ENCODE results near the gene DNAAF3.
"Not testable (repeated sequence)": the region's sequence is repeated elsewhere in the genome, so short reads cannot be mapped to it uniquely, and the experiment has no call there.

DNAAF3 gene

DNA sequence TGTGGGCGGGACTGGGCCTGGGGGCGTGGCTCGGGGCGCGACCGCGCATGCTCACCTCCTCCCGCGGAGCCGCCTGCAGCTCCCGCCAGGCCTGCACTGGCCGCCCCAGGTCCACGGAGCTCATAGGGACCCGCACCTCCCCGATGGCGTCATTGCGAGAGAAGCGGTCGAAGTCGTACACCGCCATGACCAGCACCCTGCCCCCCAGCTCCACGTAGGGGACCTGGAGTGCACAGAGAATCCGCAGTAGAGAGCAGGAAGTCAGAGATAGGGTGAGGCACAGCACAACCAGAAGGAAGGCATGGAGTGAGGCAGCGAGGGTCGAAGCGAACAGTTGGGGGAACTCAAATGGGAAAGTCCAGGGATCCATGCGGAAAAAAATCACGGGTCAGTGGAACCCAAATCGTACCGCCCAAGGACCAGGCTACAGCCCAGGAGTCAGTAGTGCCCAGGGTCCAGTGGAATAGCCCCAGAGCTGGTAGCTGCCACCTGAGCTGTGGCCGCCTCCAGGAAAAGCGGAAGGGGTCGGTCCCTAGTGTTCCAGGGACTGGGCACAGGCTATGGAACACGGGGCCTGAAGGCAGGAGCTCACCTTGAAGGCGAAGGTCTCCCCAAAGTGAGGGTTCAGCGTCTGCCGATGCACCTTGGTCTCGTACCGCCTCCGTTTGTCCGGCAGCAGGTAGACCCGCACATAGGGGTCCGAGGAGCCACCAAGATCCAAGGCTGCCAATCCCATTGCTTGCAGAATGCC is 8.9 kb upstream of the DNAAF3 start:
- no peak overlapping the region for H3K4me3 ChIP-seq (ENCODE audit: low read depth in 1 of 2, low read length in 2 of 2)
- peaks cover 45 to 52% of the 10 kb centered on the region in 2 donors for H3K27me3 ChIP-seq (ENCODE audit: control insufficient read depth in 1 of 2, insufficient read depth in 2 of 2, low read length in 2 of 2)
- no peak overlapping the region for H3K9ac ChIP-seq (ENCODE audit: low read depth in 1 of 2, low read length in 2 of 2)
- H3K4me1 ChIP-seq (ENCODE audit: control insufficient read depth in 1 of 2, insufficient read depth in 2 of 2, low read length in 2 of 2), result peaks cover 5 to 14% of the 10 kb centered on the region in 2 donors
- H3K27ac ChIP-seq (ENCODE audit: low read depth, low read length), result no peak overlapping the region
- no peaks in the 10 kb centered on the region for H3K9me3 ChIP-seq (ENCODE audit: control insufficient read depth in 1 of 2, low read length in 2 of 2)
- peaks cover 0 to under 1% of the 10 kb centered on the region in 2 donors for H3K36me3 ChIP-seq (ENCODE audit: control insufficient read depth in 1 of 2, insufficient read depth in 2 of 2, low read length in 2 of 2)

DNA sequence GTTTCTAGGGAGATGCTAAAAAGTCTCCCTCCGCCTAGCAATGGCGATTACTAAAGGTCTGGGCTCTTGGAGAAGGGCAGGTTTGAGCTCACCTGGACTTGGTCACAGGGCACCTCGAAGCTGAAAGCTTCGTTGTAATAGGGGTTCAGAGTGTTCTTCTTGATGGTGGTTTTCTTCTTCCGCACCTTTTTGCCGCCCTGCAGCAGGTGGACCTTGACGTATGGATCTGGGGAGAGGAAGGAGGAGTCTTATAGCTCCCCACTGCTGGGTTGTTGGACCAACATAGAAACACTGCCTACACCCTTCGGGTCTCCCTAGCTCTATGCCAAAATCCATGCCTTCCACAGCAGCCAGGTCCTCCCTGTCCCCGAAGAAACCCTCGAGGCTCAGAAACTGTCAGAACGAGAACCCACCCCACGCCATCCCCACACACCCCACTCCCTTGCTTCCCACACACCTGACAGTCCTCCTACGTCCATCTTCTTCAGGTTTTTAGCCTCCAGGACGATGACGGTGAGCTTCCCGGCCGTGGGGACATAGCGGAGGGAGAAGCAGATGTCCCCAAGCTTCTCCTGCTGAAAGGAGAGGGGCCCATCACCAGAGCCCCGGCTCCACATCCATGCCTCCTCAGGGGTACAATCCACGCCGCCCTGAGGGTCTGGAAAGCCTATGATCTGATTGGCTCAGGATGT is 8.2 kb upstream of the DNAAF3 start:
- H3K4me1 ChIP-seq (ENCODE audit: control insufficient read depth in 1 of 2, insufficient read depth in 2 of 2, low read length in 2 of 2), result peaks cover 2 to 10% of the 10 kb centered on the region in 2 donors

DNA sequence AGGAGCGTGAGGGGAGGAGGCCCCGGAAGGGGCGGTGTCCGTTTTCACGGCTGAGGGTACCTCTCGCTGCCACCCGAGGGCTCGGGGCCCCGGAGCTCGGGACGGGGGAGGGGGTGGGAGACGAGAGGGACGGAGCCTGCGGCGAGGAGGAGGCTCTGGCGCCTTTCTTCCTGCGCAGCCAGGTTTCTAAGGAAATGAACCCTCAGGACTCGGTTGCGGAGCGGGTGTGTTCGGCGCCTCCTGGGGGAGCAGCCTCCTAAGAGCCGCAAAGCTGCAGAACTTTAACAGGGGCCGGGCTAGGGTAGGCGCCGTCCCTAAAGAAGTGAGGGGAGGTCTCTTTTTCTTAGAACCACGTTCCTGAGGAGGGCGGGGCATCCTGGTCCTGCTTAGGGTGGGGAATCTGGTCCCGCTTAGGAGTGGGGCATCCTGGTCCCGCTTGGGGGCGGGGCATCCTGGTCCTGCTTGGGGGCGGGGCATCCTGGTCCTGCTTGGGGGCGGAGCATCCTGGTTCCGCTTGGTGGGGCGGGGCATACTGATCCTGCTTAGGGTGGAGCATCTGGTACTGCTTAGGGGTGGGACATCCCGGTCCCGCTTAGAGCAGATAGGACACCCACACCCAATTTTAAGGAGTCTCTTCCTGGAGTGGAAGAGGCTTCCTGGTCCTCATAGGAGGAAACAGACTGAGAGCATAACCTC is 7.4 kb upstream of the DNAAF3 start:
- no peak overlapping the region for H3K9ac ChIP-seq (ENCODE audit: low read depth in 1 of 2, low read length in 2 of 2)
- peaks cover 45 to 55% of the 10 kb centered on the region in 2 donors for H3K27me3 ChIP-seq (ENCODE audit: control insufficient read depth in 1 of 2, insufficient read depth in 2 of 2, low read length in 2 of 2)
- H3K36me3 ChIP-seq (ENCODE audit: control insufficient read depth in 1 of 2, insufficient read depth in 2 of 2, low read length in 2 of 2), result no peaks in the 10 kb centered on the region
- no peak overlapping the region for H3K27ac ChIP-seq (ENCODE audit: low read depth, low read length)
- peaks cover 0 to 5% of the 10 kb centered on the region in 2 donors for H3K4me1 ChIP-seq (ENCODE audit: control insufficient read depth in 1 of 2, insufficient read depth in 2 of 2, low read length in 2 of 2)
- no peaks in the 10 kb centered on the region for H3K9me3 ChIP-seq (ENCODE audit: control insufficient read depth in 1 of 2, low read length in 2 of 2)
- H3K4me3 ChIP-seq (ENCODE audit: low read depth in 1 of 2, low read length in 2 of 2), result peak overlapping the region; percentile 5 to 9

More for the DNA sequence above, 8.2 kb upstream of the DNAAF3 start:
- Histone ChIP-seq H3K4me3 (ENCODE audit: low read depth in 1 of 2, low read length in 2 of 2) (no peak overlapping the region), H3K27ac (ENCODE audit: low read depth, low read length) (no peak overlapping the region), H3K9me3 (ENCODE audit: control insufficient read depth in 1 of 2, low read length in 2 of 2) (no peaks in the 10 kb centered on the region), H3K36me3 (ENCODE audit: control insufficient read depth in 1 of 2, insufficient read depth in 2 of 2, low read length in 2 of 2) (no peaks in the 10 kb centered on the region), H3K9ac (ENCODE audit: low read depth in 1 of 2, low read length in 2 of 2) (no peak overlapping the region), H3K27me3 (ENCODE audit: control insufficient read depth in 1 of 2, insufficient read depth in 2 of 2, low read length in 2 of 2) (peaks cover 45 to 55% of the 10 kb centered on the region in 2 donors)

DNA sequence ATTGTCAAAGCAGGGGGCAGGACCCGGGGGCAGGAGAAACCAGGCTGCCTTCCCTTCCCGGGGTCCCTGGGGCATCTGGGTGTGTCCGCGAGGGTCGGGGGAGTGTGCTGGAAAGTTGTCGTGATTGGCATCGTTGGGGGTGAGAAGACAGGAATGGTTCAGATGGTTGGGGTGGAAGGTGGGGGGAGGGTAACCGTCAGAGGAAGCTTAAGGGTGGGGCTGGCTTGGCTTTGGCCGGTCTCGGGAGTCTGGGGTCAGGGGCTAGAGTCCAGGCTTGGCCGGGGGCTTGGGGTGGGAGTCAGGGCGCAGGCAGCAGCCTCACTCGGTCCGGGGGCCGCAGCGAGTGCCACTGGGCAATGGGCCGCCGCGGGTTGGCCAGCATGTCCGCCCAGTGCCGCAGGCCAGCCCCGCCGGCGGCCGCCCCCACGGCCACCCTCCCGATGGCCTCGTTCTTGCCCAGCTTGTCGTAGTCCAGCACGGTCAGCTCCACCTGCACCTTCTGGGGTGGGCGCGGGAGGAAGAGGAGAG is 6.8 kb upstream of the DNAAF3 start:
- Histone ChIP-seq H3K27ac (ENCODE audit: low read depth, low read length) (no peak overlapping the region), H3K4me1 (ENCODE audit: control insufficient read depth in 1 of 2, insufficient read depth in 2 of 2, low read length in 2 of 2) (peaks cover 0 to 3% of the 10 kb centered on the region in 2 donors), H3K9me3 (ENCODE audit: control insufficient read depth in 1 of 2, low read length in 2 of 2) (no peaks in the 10 kb centered on the region), H3K9ac (ENCODE audit: low read depth in 1 of 2, low read length in 2 of 2) (no peak overlapping the region), H3K36me3 (ENCODE audit: control insufficient read depth in 1 of 2, insufficient read depth in 2 of 2, low read length in 2 of 2) (no peaks in the 10 kb centered on the region), H3K27me3 (ENCODE audit: control insufficient read depth in 1 of 2, insufficient read depth in 2 of 2, low read length in 2 of 2) (peaks cover 45 to 53% of the 10 kb centered on the region in 2 donors), H3K4me3 (ENCODE audit: low read depth in 1 of 2, low read length in 2 of 2) (peak overlapping the region in 1 of 2 donors; percentile 5)

DNA sequence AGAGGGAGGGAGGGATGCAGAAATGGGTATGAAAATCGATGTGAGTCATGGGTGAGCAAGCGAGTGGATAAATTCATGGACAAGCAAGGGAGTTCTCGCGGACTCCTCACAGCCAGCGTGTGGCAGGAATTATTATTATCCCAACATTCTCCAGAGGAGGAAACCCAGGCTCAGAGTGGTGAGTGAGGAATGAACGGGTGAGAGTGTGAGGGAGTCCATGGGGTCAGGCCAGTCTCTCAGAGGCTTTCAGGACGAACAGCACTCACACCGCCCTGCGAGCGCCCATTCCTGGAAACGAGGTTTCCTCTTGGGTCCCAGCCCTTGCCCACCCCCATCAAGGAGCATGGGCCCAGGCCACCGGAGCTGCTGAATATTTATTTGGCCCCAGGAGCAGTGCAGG is 6.3 kb upstream of the DNAAF3 start:
- Histone ChIP-seq H3K9ac (ENCODE audit: low read depth in 1 of 2, low read length in 2 of 2) (no peak overlapping the region), H3K27ac (ENCODE audit: low read depth, low read length) (no peak overlapping the region), H3K36me3 (ENCODE audit: control insufficient read depth in 1 of 2, insufficient read depth in 2 of 2, low read length in 2 of 2) (no peaks in the 10 kb centered on the region), H3K4me1 (ENCODE audit: control insufficient read depth in 1 of 2, insufficient read depth in 2 of 2, low read length in 2 of 2) (peaks cover 0 to 3% of the 10 kb centered on the region in 2 donors), H3K9me3 (ENCODE audit: control insufficient read depth in 1 of 2, low read length in 2 of 2) (no peaks in the 10 kb centered on the region), H3K27me3 (ENCODE audit: control insufficient read depth in 1 of 2, insufficient read depth in 2 of 2, low read length in 2 of 2) (peaks cover 41 to 49% of the 10 kb centered on the region in 2 donors), H3K4me3 (ENCODE audit: low read depth in 1 of 2, low read length in 2 of 2) (no peak overlapping the region)

DNA sequence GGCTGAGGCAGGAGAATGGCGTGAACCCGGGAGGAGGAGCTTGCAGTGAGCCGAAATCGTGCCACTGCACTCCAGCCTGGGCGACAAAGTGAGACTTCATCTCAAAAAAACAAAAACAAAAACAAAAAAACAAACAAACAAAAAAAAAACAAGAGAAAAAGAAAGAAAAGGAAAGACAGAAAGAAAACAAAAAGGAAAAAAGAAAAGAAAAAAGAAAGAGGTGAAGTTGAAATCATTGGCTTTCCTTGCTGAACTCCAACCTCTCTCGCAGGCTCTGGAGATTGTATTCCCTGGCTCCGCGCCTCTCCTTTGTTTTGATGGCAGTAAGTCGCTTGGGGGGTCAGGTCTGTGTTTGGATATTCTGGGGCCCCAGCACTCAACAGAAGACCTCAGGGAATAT is 5.9 kb upstream of the DNAAF3 start:
- H3K4me3 ChIP-seq (ENCODE audit: low read depth in 1 of 2, low read length in 2 of 2); H3K9ac ChIP-seq (ENCODE audit: low read depth in 1 of 2, low read length in 2 of 2); H3K9me3 ChIP-seq (ENCODE audit: control insufficient read depth in 1 of 2, low read length in 2 of 2); H3K4me1 ChIP-seq (ENCODE audit: control insufficient read depth in 1 of 2, insufficient read depth in 2 of 2, low read length in 2 of 2); H3K27ac ChIP-seq (ENCODE audit: low read depth, low read length); H3K36me3 ChIP-seq (ENCODE audit: control insufficient read depth in 1 of 2, insufficient read depth in 2 of 2, low read length in 2 of 2): not testable (repeated sequence)
- peaks cover 38 to 50% of the 10 kb centered on the region in 2 donors for H3K27me3 ChIP-seq (ENCODE audit: control insufficient read depth in 1 of 2, insufficient read depth in 2 of 2, low read length in 2 of 2)

DNA sequence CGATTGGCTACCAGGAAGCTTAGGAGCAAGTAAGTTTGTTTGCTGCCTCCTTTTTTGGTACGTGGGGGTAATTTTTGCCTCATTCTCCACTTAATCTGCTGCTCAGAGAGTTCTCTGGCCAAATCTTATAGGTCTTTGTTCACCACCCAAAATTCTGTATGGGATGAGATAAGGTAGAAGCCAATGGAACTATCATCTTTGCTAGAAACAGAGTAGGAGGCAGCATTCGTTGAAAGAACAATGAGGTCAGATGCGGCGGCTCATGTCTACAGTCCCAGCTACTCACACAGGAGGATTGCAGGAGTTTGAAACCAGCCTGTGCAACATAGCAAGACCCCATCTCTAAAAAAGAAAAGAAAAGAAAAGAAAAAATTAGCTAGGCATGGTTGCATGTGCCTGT is 5.0 kb upstream of the DNAAF3 start:
- Histone ChIP-seq H3K9me3 (ENCODE audit: control insufficient read depth in 1 of 2, low read length in 2 of 2) (no peaks in the 10 kb centered on the region), H3K27ac (ENCODE audit: low read depth, low read length) (no peak overlapping the region), H3K4me1 (ENCODE audit: control insufficient read depth in 1 of 2, insufficient read depth in 2 of 2, low read length in 2 of 2) (peaks cover 0 to 3% of the 10 kb centered on the region in 2 donors), H3K27me3 (ENCODE audit: control insufficient read depth in 1 of 2, insufficient read depth in 2 of 2, low read length in 2 of 2) (peaks cover 44 to 46% of the 10 kb centered on the region in 2 donors), H3K4me3 (ENCODE audit: low read depth in 1 of 2, low read length in 2 of 2) (no peak overlapping the region), H3K9ac (ENCODE audit: low read depth in 1 of 2, low read length in 2 of 2) (no peak overlapping the region), H3K36me3 (ENCODE audit: control insufficient read depth in 1 of 2, insufficient read depth in 2 of 2, low read length in 2 of 2) (no peaks in the 10 kb centered on the region)

GRCh38 chr19:55169136-55169535 is 2.7 kb upstream of the DNAAF3 start:
- no peak overlapping the region for H3K9ac ChIP-seq (ENCODE audit: low read depth in 1 of 2, low read length in 2 of 2)
- peaks cover 29 to 35% of the 10 kb centered on the region in 2 donors for H3K27me3 ChIP-seq (ENCODE audit: control insufficient read depth in 1 of 2, insufficient read depth in 2 of 2, low read length in 2 of 2)

GRCh38 chr19:55165952-55166529 is 372 bp downstream of the DNAAF3 start:
- Histone ChIP-seq H3K9ac (ENCODE audit: low read depth in 1 of 2, low read length in 2 of 2) (no peak overlapping the region), H3K4me1 (ENCODE audit: control insufficient read depth in 1 of 2, insufficient read depth in 2 of 2, low read length in 2 of 2) (peaks cover 0 to 3% of the 10 kb centered on the region in 2 donors), H3K27ac (ENCODE audit: low read depth, low read length) (no peak overlapping the region), H3K36me3 (ENCODE audit: control insufficient read depth in 1 of 2, insufficient read depth in 2 of 2, low read length in 2 of 2) (no peaks in the 10 kb centered on the region), H3K4me3 (ENCODE audit: low read depth in 1 of 2, low read length in 2 of 2) (peak overlapping the region; percentile 67 to 71), H3K9me3 (ENCODE audit: control insufficient read depth in 1 of 2, low read length in 2 of 2) (no peaks in the 10 kb centered on the region), H3K27me3 (ENCODE audit: control insufficient read depth in 1 of 2, insufficient read depth in 2 of 2, low read length in 2 of 2) (peaks cover 23 to 26% of the 10 kb centered on the region in 2 donors)

More at GRCh38 chr19:55169136-55169535, 2.7 kb upstream of the DNAAF3 start:
- Histone ChIP-seq H3K36me3 (ENCODE audit: control insufficient read depth in 1 of 2, insufficient read depth in 2 of 2, low read length in 2 of 2) (no peaks in the 10 kb centered on the region), H3K27ac (ENCODE audit: low read depth, low read length) (no peak overlapping the region), H3K4me3 (ENCODE audit: low read depth in 1 of 2, low read length in 2 of 2) (no peak overlapping the region), H3K9me3 (ENCODE audit: control insufficient read depth in 1 of 2, low read length in 2 of 2) (no peaks in the 10 kb centered on the region), H3K4me1 (ENCODE audit: control insufficient read depth in 1 of 2, insufficient read depth in 2 of 2, low read length in 2 of 2) (peaks cover 3% of the 10 kb centered on the region in 2 donors)

Data from duodenal mucosa (tissue), 2 donors.